Tibial nerve (tissue), 4 donors: ENCODE data around the gene TMEM63B. TPM values are rescaled to one million over a fixed set of nuclear protein-coding genes. Genes with fewer than 3 reads are reported as not detected.
"Not testable (repeated sequence)": the region's sequence is repeated elsewhere in the genome, so short reads cannot be mapped to it uniquely, and the experiment has no call there.

Experiments
- DNase-seq, 2 donors: peaks; one replicate each; pipeline ENCODE4 v3.0.0-alpha.2; 2019; ENCODE audit warnings: low spot score in 2 of 2
- H3K27ac ChIP-seq, 4 donors: fragments of 200-600 bp; sonication (generic) in 3 of 4; one replicate each; pipeline ENCODE4 v1.5.1; 2017 to 2019; ENCODE audit warnings: mild to moderate bottlenecking in 1 of 4
- H3K27me3 ChIP-seq, 2 donors: fragments of 200-600 bp; sonication (generic) in 1 of 2; one replicate each; pipeline versions ENCODE4 v1.5.1 to v1.6.0; 2017 to 2019
- H3K36me3 ChIP-seq, 3 donors: fragments of 200-600 bp; sonication (generic); one replicate each; pipeline ENCODE4 v1.5.1; 2018 to 2019
- H3K4me1 ChIP-seq, 4 donors: fragments of 200-600 bp; sonication (generic) in 3 of 4; one replicate each; pipeline ENCODE4 v1.5.1; 2017 to 2019
- H3K4me3 ChIP-seq, 4 donors: fragments of 200-600 bp; sonication (generic) in 3 of 4; one replicate each; pipeline ENCODE4 v1.5.1; 2017 to 2019; ENCODE audit warnings: mild to moderate bottlenecking in 1 of 4, moderate library complexity in 1 of 4
- H3K9me3 ChIP-seq, 4 donors: fragments of 200-600 bp; sonication (generic) in 3 of 4; one replicate each; pipeline ENCODE4 v1.5.1; 2017 to 2019
- CTCF ChIP-seq, 5 experiments: fragments of 200-600 bp in 3 of 5; fragments of 450-650 bp in 2 of 5; sonication (generic) in 3 of 5; IDR thresholded peaks; one replicate each; pipeline ENCODE4 v1.5.1; 2016 to 2019; ENCODE audit warnings: antibody characterized with exemption in 5 of 5, mild to moderate bottlenecking in 3 of 5, moderate library complexity in 2 of 5
- EP300 ChIP-seq, 2 donors: sonication (generic); formaldehyde crosslinking; IDR thresholded peaks; one replicate each; pipeline ENCODE4 v1.6.1; 2017; ENCODE audit warnings: antibody characterized with exemption in 2 of 2, mild to moderate bottlenecking in 1 of 2
- POLR2A ChIP-seq, 2 donors: fragments of 450-650 bp; IDR thresholded peaks; one replicate each; pipeline ENCODE4 v1.6.1; 2017; ENCODE audit warnings: antibody characterized with exemption in 2 of 2, mild to moderate bottlenecking in 2 of 2, moderate library complexity in 2 of 2
- WGBS, 2 donors: methylation state at CpG; one replicate each; pipeline ENCODE4 v1.1.5; 2018; 5-methylcytosine and 5-hydroxymethylcytosine counted together
- total RNA-seq, 4 donors: library from RNA; depleted of rRNA; stranded (reverse); fragments of >200 nt; gene quantifications; one replicate each; pipeline ENCODE4 v1.1.0, GENCODE V29; 2016

TMEM63B gene
- total RNA-seq, 4 donors from 2014 or later: 18.6 to 34.5 (median 27.6) TPM

GRCh38 chr6:44091981-44092884, 35.1 kb upstream of the TMEM63B start:
- Histone ChIP-seq H3K4me1 (peaks cover 0 to 3% (median 0%) of the 10 kb centered on the region in 4 donors), H3K4me3 (no peak overlapping the region), H3K27ac (no peak overlapping the region), H3K9me3 (no peaks in the 10 kb centered on the region), H3K27me3 (no peaks in the 10 kb centered on the region), H3K36me3 (peaks cover 0 to 19% (median 0%) of the 10 kb centered on the region in 3 donors)
- no peak for TF ChIP-seq POLR2A (IDR thresholded peaks at IDR 0.05)
- TF ChIP-seq CTCF (IDR thresholded peaks at IDR 0.05): no peak
- TF ChIP-seq EP300 (IDR thresholded peaks at IDR 0.05): no peak
- no peak for DNase-seq
- 84 to 89% methylated on average over 7 of the region's 7 CpGs for WGBS, 2 donors

- no peak overlapping the region for H3K27ac ChIP-seq
- no peaks in the 10 kb centered on the region for H3K9me3 ChIP-seq
- H3K4me1 ChIP-seq: no peaks in the 10 kb centered on the region
- no peak for DNase-seq
- WGBS, 2 donors: 87 to 88% methylated on average over 4 to 5 of the region's 5 CpGs
- peaks cover 0 to 19% (median 0%) of the 10 kb centered on the region in 3 donors for H3K36me3 ChIP-seq
- H3K4me3 ChIP-seq: no peak overlapping the region
- no peaks in the 10 kb centered on the region for H3K27me3 ChIP-seq
- TF ChIP-seq EP300 (IDR thresholded peaks at IDR 0.05): no peak
- no peak for TF ChIP-seq POLR2A (IDR thresholded peaks at IDR 0.05)
- no peak for TF ChIP-seq CTCF (IDR thresholded peaks at IDR 0.05)
These were observed 34.3 kb upstream of the TMEM63B start for GRCh38 chr6:44093066-44093465.

- DNase-seq: no peak
- Histone ChIP-seq H3K27ac (no peak overlapping the region), H3K4me3 (no peak overlapping the region), H3K27me3 (no peaks in the 10 kb centered on the region), H3K36me3 (peaks cover 0 to 18% (median 0%) of the 10 kb centered on the region in 3 donors), H3K4me1 (no peaks in the 10 kb centered on the region), H3K9me3 (no peaks in the 10 kb centered on the region)
- 91 to 94% methylated on average over 6 of the region's 6 CpGs for WGBS, 2 donors
- TF ChIP-seq EP300 (IDR thresholded peaks at IDR 0.05) (no peak), CTCF (IDR thresholded peaks at IDR 0.05) (no peak), POLR2A (IDR thresholded peaks at IDR 0.05) (no peak)
These were observed 33.5 kb upstream of the TMEM63B start for GRCh38 chr6:44093750-44094402.

- H3K9me3 ChIP-seq: no peaks in the 10 kb centered on the region
- 76 to 79% methylated on average over 10 of the region's 10 CpGs for WGBS, 2 donors
- DNase-seq: no peak
These were observed 32.7 kb upstream of the TMEM63B start for GRCh38 chr6:44094403-44095242.

GRCh38 chr6:44095243-44095623, 32.1 kb upstream of the TMEM63B start:
- not testable (repeated sequence) for H3K4me1 ChIP-seq, H3K4me3 ChIP-seq, H3K27ac ChIP-seq, DNase-seq, H3K27me3 ChIP-seq, H3K9me3 ChIP-seq
- 80 to 86% methylated on average over 6 of the region's 6 CpGs for WGBS, 2 donors
- H3K36me3 ChIP-seq: peaks cover 0 to 15% (median 0%) of the 10 kb centered on the region in 3 donors

More at GRCh38 chr6:44094403-44095242, 32.7 kb upstream of the TMEM63B start:
- H3K4me1 ChIP-seq: no peaks in the 10 kb centered on the region
- TF ChIP-seq CTCF (IDR thresholded peaks at IDR 0.05): no peak
- TF ChIP-seq POLR2A (IDR thresholded peaks at IDR 0.05): no peak
- TF ChIP-seq EP300 (IDR thresholded peaks at IDR 0.05): no peak
- H3K27me3 ChIP-seq: no peaks in the 10 kb centered on the region
- no peak overlapping the region for H3K27ac ChIP-seq
- H3K36me3 ChIP-seq: peaks cover 0 to 12% (median 0%) of the 10 kb centered on the region in 3 donors
- H3K4me3 ChIP-seq: no peak overlapping the region
